HG03175 (cell line): Measurements from ENCODE around the gene LTBP1.

Experiments
- ATAC-seq: cut with Tn5 transposase; IDR thresholded peaks from one replicate; pipeline ENCODE4 v1.9.1; 2021; ENCODE audit warnings: mild to moderate bottlenecking, moderate library complexity; ENCODE audit not compliant: unreplicated experiment

LTBP1 gene

DNA sequence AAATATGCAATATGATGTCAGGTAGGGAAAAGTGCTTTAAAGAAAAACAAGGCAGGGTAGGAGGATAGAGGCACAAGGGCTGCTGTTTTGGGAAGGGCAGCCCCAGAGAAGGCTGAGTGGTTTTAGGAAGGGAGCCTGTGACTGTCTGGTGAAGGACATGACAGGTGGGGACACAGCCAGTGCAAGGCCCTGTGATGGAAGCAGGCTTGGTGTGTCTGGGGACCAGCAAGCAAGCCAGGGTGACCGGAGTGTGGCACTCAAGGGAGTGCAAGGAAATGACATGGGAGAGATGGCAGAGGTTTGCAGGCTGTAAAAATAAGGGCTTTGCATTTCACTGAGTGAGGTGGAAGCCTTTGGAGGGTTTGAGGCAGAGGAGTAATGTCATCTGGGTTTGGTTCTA, 62.0 kb downstream of the LTBP1 start:
- no peak for ATAC-seq

DNA sequence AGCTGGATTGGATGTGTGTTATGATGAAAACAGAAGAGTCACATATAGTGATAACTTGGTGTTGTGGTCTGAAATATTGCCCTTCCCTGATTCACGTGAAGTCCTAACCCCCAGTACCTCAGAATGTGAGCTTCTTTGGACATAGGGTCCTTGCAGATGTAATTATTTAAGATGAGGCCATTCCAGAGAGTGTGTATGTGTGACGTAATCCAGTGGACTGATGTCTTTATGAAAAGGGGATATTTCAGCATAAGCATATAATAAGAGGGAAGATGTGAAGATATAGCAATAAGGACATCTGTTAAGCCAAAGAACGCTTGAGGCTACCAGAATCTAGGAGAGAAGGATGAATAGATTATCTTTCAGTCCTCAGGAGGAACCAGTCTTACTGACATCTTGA, 62.5 kb downstream of the LTBP1 start:
- ATAC-seq = no peak

DNA sequence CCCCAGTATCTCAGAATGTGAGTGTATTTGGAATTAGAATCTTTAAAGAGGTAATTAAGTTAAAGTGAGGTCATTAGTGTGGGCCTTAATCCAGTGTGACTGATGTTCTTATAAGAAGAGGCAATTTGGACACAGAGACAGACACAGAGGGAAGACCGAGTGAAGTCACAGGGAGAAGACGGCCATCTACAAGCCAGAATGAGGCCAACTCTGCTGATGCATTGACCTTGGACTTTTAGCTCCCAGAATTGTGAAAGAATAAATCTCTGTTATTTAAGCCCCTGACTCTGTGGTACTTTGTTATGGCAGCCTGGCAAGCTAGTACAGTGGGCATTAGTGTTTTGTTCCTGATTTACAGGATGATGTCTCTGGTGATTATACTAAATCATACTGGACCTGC, 64.6 kb downstream of the LTBP1 start:
- no peak for ATAC-seq

DNA sequence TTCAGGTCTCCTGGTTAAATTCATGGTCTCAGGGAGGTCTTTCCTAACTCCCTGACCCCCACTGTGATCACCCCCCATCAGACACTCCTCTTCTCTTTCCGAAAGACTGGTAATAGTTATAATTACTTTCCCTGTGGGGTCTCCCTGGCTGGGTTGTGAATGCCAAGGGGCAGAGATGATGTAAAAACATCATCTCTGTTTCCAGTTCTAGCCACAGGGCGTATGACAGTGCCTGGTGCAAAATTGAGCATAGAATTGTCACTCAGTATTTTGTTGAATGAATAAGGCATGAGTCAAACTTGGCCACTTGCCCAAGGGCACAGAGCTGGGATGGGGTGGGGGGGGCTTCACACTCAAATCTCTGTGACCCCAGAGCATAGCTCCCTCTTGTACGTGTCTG, 65.2 kb downstream of the LTBP1 start:
- no peak for ATAC-seq

DNA sequence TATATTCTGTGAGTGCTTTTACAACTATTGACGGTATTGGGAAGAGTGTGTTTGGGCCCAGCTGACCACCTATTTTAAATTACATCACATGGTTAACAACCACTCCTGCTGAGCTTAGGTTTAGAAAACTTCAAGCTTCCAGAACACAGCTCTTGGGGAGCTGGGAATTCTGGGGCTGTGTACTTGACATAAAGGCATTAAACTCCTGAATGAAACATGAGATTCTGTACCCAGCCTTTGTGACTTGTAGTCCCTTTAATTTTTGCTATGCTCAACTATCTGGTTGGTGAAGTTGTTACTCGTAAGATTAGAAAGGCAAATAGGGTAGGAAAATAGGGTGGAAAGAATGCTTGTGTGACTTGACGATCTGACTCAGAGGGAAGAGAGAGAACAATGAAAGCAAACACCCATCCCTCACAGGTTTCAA, 66.9 kb downstream of the LTBP1 start:
- no peak for ATAC-seq

DNA sequence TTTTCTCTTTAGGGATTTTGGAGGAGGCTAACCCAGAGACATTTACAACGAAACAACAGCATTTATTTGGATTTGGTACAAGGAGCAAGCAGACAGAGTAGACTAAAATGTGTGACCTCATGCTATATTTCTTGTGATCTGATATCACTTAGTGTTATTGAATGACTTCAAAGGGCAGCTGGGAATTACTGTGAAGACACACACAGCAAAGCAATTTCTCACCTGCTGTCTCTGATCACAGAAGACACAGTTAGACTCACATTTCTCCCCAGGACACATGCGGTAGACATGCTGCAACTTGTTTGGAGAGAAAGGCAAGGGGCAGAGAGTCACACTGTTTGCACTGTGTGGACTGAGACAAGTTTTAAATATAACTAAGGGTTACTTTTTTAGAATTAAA, 67.5 kb downstream of the LTBP1 start:
- no peak for ATAC-seq

DNA sequence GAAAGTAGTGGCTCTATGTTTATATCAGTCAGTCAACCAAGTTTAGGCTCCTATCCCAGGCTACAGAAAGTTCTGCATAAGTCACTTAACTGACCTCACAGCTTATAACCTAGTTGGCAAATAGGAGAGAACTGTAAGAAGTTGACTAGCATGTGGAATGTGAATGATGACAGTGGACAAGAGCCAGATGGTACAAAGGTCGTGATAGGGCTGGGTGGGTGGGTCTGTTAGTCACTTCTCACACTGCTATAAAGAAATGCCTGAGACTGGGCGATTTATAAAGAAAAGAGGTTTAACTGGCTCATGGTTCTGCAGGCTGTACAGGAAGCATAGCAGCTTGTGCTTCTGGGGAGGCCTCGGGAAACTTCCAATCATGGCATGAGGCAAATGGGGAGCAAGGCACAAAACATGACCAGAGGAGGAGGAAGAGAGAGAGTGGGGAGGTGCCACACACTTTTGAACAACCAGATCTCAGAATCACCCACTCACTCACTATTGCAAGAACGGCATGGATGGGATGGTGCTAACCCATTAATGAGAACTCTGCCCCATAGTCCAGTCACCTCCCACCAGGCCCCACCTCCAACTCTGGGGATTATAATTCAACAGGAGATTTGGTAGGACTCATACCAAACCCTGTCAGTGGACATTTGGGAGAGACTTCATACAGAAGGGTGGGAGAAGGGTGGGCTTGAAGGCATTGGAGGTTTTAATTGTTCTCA, 68.8 kb downstream of the LTBP1 start:
- ATAC-seq = no peak

DNA sequence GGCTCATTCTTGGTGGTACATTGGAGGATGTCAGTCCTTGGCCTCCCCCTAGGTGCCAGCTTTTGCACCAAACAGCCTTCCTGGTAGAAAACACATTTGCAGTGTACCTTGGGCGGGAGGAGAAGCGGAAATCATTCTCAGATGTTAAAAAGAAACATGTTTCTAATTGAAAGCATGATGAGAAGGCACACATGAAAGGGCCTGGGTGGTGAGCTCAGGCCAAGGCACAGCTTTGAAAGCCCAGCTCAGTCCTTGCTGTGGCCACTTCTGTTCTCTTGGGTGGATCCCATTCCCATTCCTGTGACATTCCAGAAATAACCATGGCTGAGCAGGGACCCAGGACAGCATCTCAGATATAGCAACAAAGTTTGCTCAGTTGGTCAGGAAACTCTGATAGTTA, 71.5 kb downstream of the LTBP1 start:
- no peak for ATAC-seq

DNA sequence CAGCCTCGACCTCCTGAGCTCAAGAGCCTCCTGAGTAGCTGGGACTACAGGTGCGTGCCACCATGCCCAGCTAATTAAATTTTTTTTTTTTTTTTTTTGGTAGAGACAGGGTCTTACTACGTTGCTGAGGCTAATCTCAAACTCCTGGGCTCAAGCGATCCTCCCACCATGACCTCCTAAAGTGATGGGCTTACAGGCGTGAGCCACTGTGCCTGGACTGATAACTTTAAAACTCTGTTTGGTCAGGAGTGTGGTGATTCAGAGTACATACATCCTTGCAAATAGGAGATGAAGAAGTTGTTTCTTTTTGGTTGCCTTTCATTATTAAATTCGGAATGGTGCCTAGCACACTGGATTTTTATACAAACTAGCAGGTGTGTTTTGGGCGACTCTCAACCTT, 73.0 kb downstream of the LTBP1 start:
- ATAC-seq = no peak

DNA sequence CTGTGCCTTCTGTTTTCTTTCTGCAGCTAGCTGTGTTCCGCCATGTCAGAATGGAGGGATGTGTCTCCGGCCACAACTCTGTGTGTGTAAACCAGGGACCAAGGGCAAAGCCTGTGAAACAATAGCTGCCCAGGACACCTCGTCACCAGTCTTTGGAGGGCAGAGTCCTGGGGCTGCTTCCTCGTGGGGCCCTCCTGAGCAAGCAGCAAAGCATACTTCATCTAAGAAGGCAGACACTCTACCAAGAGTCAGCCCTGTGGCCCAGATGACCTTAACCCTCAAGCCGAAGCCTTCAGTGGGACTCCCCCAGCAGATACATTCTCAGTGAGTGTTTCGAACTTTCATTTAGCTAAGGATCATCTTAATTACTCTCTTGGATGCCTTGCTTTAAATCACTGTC, 74.1 kb downstream of the LTBP1 start:
- ATAC-seq = no peak

DNA sequence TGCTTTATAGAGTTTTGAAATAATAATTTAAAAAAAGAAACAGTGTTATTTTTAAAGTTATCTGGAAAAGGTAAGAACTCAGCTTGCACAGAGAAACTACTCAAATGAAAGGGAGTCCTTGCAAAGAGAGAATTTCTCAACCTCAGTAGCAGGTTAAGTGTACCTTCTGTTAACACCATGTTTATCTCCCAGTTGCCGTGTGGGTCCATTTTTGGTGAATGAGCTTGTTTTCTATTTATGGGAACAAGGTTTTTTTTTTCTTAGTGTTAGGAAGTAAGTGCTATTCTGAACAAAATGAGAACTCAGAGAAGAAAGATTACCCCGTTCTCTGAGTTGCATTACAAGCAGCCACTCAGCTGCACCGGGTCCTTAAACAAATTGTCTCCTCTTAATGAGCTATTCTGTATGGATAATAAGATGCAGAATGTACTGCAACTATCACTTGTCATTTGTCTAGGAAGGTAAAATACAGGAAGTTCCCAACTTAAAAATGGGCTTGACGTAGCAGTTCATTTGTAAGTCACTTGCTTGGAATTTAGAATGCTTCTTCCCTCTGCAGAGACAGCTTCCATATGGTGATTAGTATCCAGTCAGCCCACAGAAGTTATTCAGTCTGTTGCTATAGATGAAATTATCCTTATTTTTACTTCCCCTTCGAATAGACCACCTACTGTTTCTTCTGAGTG, 74.9 kb downstream of the LTBP1 start:
- ATAC-seq = no peak

DNA sequence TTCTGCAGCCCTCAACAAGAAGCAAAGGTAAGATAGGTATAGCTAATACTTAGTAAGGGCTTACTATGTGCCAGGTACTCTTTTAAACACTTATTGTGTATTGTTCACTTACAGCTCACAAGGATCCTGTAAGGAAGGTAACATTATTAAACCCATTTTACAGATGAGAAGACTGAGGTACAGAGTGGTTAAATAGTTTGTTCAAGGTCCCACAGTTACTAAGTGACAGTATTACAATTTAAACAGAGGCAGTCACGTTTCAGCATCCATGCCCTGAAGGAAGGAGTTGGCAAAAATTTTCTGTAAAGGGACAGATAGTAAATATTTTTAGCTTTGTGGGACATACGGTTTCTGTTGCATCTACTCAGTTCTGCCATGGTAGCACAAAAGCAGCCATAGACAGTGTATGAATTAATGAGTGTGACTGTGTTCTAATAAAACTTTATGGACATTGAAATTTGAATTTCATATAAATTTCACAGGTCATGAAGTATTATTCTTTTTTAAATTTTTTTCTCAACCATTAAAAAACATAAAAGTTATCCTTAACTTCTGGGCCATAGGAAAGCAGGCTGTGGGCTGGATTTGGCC, 75.7 kb downstream of the LTBP1 start:
- no peak for ATAC-seq

DNA sequence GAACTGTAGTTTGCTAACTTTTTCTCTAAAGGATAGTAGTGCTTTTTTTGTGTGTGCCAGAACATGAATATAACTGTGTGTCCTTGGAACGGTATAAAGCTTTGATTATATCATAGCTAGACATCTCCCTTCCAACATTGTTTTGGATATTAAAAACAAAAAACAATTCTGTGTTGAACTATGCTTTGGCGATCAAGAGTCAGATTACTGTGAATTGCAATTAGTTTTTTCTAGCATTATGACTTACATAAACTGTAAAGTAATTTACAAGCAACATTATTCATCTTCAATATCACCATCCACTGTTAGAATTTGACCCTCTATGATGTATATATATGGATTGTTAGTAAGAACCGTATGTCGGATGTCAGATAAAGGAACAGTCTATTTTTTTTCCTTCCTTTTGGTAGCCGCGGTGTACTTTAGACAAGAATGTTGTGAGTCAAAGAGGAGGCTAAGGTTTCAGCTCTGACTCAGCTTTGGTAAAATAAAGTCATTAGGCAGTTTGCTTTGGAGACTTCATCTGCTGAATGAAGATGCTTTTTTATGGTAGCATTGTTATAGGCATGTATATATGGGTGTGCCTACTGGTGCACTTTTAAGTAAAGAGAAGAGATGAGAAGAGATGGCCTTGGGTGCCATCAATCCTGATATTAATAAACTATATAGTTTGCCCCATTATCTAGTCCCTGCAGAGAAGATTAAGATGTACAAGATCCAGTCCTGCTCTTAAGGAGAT, 76.4 kb downstream of the LTBP1 start:
- no peak for ATAC-seq

DNA sequence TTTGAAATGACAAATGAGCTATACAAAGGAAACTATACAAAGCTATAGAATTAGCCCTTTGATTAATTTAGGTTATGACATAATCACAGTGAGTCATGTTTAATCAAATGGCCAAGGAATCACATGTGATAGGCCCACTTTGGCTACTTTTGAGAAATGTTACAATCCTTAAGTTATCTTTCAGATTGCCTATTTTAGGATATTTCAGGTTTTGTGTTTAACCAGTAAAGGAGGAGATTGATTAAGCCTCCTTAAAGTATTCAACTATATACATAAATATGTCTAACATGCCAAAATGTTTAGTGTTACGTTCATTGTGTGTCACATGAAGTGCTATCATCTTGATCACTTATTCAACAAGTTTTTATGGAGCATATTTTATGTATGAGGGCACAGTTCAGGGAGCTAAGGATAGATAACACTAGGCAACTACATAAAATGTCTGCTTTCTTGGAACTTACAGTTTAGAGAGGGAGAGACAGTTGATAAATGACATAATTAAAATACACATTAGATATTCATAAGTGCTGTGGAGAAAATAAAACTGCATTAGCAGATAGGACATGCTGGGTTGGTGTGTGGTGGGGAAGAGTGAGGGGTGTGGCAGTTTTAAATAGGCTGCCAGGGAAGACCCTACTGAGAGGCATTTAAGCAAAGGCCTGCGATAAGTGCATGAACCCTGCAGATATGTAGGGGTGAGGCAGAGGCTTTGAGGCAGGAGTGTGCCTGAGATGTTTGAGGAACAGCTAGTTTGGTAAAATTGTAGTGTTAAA, 77.2 kb downstream of the LTBP1 start:
- no peak for ATAC-seq

DNA sequence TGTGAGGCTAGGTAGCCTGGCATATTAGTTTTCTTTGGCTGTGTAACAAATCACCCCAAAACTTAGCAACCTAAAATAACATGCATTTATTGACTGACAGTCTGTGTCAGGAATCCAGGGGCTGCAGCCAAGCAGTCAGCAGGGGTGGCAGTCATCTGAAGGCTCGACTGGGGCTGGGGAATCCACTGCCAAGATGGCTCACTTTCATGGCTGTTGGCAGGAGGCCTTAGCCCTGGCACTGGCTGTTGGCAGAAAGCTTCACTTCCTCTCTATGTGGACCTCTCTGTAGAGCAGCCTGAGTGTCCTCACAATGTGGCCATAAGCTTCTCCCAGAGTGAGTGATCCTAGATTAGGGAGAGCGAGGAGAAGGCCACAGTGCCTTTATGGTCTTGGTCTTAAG, 78.0 kb downstream of the LTBP1 start:
- ATAC-seq = no peak

DNA sequence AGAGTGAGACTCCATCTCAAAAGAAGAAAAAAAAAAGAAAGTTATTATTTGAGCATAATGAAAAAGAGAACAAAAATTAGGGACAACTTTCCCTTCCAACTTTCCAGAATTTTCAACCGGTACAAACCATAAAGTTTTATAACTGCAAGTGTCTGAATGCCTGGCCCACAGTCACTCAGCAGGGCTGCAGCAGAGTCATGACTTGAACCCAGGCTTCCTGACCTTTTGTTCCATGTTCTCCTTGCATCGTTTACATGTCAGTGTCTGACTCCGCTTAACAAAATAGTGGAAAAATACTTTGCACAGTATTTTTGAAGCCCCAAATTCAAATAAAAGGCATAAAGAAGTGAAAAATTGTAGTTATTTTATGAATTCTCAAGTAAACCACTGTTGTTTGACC, 82.7 kb downstream of the LTBP1 start:
- no peak for ATAC-seq

DNA sequence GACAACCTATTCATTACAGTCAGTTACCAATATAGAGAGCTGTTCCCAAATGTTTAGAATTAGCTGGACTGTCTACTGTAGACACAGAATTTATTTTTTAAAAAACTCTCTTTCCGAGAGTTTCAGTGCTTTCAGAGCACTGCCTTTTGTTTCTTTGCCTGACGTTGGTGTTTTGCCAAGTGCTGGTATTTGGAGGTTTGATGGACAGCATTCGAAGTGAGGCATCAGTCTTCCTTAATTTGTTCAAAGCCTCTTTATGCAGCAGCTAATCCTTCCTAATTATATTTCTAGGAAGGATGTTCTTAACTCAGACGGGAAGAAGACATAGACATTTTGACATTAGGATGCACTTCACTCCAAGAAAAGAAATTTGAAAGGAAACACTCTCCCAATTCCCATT, 83.2 kb downstream of the LTBP1 start:
- no peak for ATAC-seq

DNA sequence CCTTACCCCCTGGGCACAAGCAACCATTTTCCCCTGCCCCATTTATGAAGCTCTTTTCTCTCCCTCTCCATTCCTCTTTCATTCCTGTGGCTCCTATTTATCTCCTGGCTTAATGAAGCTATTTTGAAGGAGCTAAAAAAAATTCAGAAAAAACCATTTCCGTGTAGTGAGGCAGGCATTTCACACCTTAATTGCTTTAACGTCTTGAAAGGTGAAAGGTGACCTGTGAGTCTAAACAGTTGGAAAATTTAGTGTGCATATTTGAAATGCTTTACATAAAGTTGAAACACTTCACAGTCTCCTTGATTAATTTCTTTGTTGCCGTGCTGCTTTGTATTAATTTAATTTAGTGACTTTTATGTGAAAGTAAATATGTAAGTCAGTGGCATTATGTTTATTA, 83.6 kb downstream of the LTBP1 start:
- no peak for ATAC-seq

DNA sequence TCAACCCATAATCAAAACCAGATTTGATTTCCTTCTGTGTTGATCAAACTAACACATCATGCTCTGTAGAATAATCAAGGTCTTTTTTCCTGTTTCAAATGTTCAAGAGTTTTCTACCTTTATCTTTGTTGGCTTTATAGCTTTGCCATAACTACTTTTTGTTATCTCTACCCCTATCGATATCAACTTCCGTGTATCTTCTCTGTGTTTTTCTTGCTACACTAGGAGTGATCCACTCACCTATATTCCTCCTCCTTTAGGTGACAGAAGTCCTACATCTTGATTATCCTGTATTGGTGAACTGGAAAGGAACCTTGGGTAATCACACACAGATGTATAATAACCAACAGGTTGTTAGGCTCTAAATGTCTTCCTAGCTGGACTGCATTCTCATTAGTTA, 85.5 kb downstream of the LTBP1 start:
- ATAC-seq = no peak

DNA sequence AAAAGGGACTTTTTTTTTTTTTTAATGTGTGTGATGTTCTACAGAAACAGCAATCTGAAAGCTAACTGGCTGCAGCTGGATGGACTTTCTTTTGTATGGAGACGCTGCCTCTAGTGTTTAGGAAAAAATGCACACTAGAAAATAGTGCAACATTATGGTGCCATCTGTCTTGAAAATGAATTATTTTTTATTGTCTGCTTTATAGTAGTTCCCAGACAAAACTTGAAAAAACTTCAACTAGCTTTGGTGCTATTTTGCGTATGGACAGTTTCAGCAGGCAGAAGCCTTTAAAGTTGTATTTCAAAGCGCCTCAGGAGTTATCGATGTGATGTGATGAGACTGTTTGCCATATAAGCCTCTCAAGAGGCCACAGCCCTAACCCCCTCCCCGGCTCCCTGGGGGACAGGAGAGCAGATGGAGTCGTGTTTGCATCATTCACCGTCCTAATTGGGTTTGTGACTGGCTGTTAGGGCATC, 86.9 kb downstream of the LTBP1 start:
- ATAC-seq = no peak

DNA sequence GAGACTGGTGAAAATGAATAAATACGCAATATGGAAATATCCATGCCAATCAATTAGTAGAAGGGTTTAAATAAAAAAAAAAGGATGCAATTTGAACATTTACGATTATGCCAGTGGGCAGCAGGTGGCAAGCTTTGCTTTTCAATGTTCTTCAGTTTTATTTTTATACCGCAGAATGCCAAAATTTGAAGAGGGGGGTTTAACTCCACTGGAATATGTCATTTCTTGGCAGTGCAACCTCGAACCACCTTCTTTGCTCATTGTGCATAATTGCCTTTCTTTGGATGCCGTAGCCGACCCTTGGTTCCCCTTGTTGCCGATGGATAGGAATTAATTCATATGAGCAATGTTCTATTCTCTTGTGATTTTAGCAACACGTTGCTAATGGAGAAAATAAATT, 88.0 kb downstream of the LTBP1 start:
- no peak for ATAC-seq
